ENCODE data around the gene NXPH2. TPM values are rescaled to one million over a fixed set of nuclear protein-coding genes. Genes with fewer than 3 reads are reported as not detected.

Gene NXPH2
- total and polyA plus RNA-seq, 11 donors, result 0.91 TPM; not detected in 10

DNA sequence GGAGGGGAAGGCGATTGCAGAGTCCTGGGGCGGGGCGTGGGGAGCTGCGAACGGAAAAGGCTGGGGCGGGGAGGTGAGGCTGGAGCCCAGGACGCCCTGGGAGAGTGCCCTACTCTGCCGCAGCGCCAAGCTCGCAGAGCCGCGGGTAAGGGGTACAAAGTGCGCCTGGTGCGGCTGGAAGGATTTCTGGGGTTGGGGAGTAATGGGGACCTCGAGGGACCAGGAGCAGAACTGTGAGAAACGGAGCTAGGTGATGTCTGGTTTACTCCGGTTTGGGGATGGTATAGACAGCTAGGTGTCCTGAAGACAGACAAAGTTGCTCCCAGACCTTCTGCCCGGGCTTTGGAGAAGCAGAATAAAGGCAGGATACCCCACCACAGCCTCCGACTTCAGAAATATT is 718 bp upstream of the NXPH2 start:
- no peak for DNase-seq
- no peak overlapping the region for H3K4me3 ChIP-seq
- H3K4me1 ChIP-seq, result peaks cover 0 to 19% (median 8%) of the 10 kb centered on the region in 12 donors
- intact Hi-C loops (cut with DNase I), result loop anchor here in 7 of 10 donors (10.0 kb wide), 4 partner anchors 306 to 866 kb away; no protein-coding TSS in a partner anchor
- H3K27me3 ChIP-seq, result peaks cover 10 to 64% (median 43%) of the 10 kb centered on the region in 9 donors
- TF ChIP-seq, protein P1, sequence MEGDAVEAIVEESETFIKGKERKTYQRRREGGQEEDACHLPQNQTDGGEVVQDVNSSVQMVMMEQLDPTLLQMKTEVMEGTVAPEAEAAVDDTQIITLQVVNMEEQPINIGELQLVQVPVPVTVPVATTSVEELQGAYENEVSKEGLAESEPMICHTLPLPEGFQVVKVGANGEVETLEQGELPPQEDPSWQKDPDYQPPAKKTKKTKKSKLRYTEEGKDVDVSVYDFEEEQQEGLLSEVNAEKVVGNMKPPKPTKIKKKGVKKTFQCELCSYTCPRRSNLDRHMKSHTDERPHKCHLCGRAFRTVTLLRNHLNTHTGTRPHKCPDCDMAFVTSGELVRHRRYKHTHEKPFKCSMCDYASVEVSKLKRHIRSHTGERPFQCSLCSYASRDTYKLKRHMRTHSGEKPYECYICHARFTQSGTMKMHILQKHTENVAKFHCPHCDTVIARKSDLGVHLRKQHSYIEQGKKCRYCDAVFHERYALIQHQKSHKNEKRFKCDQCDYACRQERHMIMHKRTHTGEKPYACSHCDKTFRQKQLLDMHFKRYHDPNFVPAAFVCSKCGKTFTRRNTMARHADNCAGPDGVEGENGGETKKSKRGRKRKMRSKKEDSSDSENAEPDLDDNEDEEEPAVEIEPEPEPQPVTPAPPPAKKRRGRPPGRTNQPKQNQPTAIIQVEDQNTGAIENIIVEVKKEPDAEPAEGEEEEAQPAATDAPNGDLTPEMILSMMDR (IDR thresholded peaks at IDR 0.05), result no peak
- TF ChIP-seq POLR2A (IDR thresholded peaks at IDR 0.05), result no peak
- WGBS, 4 donors, result 11 to 20% (median 16%) methylated on average over 18 to 19 of the region's 19 CpGs
- no peak overlapping the region for H3K27ac ChIP-seq
- no peaks in the 10 kb centered on the region for H3K36me3 ChIP-seq
- ATAC-seq, result no peak
- no peaks in the 10 kb centered on the region for H3K9me3 ChIP-seq

- H3K27me3 ChIP-seq, result peaks cover 10 to 64% (median 43%) of the 10 kb centered on the region in 9 donors
- ATAC-seq, result peak in 1 of 4 donors; percentile 36
- intact Hi-C loops (cut with DNase I), result loop anchor here in 7 of 10 donors (10.0 kb wide), 4 partner anchors 306 to 866 kb away; no protein-coding TSS in a partner anchor
Observed at GRCh38 chr2:138780446-138780880, 273 bp upstream of the NXPH2 start.

GRCh38 chr2:138779406-138779780 is 797 bp downstream of the NXPH2 start:
- Histone ChIP-seq H3K27me3 (peaks cover 10 to 67% (median 43%) of the 10 kb centered on the region in 9 donors), H3K9me3 (no peaks in the 10 kb centered on the region), H3K36me3 (no peaks in the 10 kb centered on the region), H3K27ac (no peak overlapping the region), H3K4me1 (peaks cover 0 to 19% (median 8%) of the 10 kb centered on the region in 12 donors), H3K4me3 (peak overlapping the region in 8 of 12 donors; percentile 22 to 48 (median 40))
- DNase-seq (no peak), ATAC-seq (no peak)
- intact Hi-C loops (cut with DNase I), result no loop called here
- WGBS, 4 donors, result 1% methylated on average over 20 of the region's 20 CpGs
- no peak for TF ChIP-seq POLR2A (IDR thresholded peaks at IDR 0.05)

More at GRCh38 chr2:138780446-138780880, 273 bp upstream of the NXPH2 start:
- Histone ChIP-seq H3K4me1 (peaks cover 0 to 19% (median 8%) of the 10 kb centered on the region in 12 donors), H3K4me3 (peak overlapping the region in 11 of 12 donors; percentile 21 to 48 (median 37)), H3K27ac (no peak overlapping the region), H3K36me3 (no peaks in the 10 kb centered on the region), H3K9me3 (no peaks in the 10 kb centered on the region)
- DNase-seq, result no peak
- WGBS, 4 donors, result 1 to 3% (median 2%) methylated on average over 10 to 40 of the region's 40 CpGs
- TF ChIP-seq, protein P1 (IDR thresholded peaks at IDR 0.05), result no peak
- no peak for TF ChIP-seq POLR2A (IDR thresholded peaks at IDR 0.05)

GRCh38 chr2:138777996-138778395 is 2.2 kb downstream of the NXPH2 start:
- ATAC-seq, result no peak
- no peaks in the 10 kb centered on the region for H3K36me3 ChIP-seq
- H3K4me3 ChIP-seq, result no peak overlapping the region
- peaks cover 0 to 19% (median 8%) of the 10 kb centered on the region in 12 donors for H3K4me1 ChIP-seq
- intact Hi-C loops (cut with DNase I), result no loop called here
- TF ChIP-seq POLR2A (IDR thresholded peaks at IDR 0.05), result no peak
- TF ChIP-seq, protein P1 (IDR thresholded peaks at IDR 0.05), result no peak
- 24 to 40% (median 33%) methylated on average over 2 of the region's 2 CpGs for WGBS, 4 donors
- H3K27ac ChIP-seq, result no peak overlapping the region
- no peak for DNase-seq
- H3K27me3 ChIP-seq, result peaks cover 10 to 77% (median 43%) of the 10 kb centered on the region in 9 donors
- no peaks in the 10 kb centered on the region for H3K9me3 ChIP-seq

- no peak for DNase-seq
- H3K27ac ChIP-seq, result no peak overlapping the region
- H3K9me3 ChIP-seq, result no peaks in the 10 kb centered on the region
- H3K4me3 ChIP-seq, result no peak overlapping the region
- intact Hi-C loops (cut with DNase I), result no loop called here
- H3K4me1 ChIP-seq, result peaks cover 0 to 18% (median 8%) of the 10 kb centered on the region in 12 donors
- TF ChIP-seq POLR2A (IDR thresholded peaks at IDR 0.05), result no peak
- TF ChIP-seq, protein P1 (IDR thresholded peaks at IDR 0.05), result no peak
- ATAC-seq, result no peak
- no peaks in the 10 kb centered on the region for H3K36me3 ChIP-seq
- 73 to 78% (median 76%) methylated on average over 4 of the region's 4 CpGs for WGBS, 4 donors
- H3K27me3 ChIP-seq, result peaks cover 10 to 68% (median 37%) of the 10 kb centered on the region in 9 donors
Observed at GRCh38 chr2:138775736-138776135, 4.5 kb downstream of the NXPH2 start.

All from heart left ventricle (tissue), 16 donors.